ENCODE data around the gene PXMP4.

Gene PXMP4

GRCh38 chr20:33667676-33668465 is 52.2 kb downstream of the PXMP4 start:
- DNase-seq, result peak; percentile 33

GRCh38 chr20:33667245-33667675 is 52.9 kb downstream of the PXMP4 start:
- DNase-seq, result no peak

- peak; percentile 12 for DNase-seq
Measured at GRCh38 chr20:33666293-33667244, 53.5 kb downstream of the PXMP4 start, which contains the start of gene ACTL10. TSS of gene ACTL10 (plus strand) at chr20:33666943. CDS start at chr20:33667498, 555 bp downstream.

GRCh38 chr20:33664762-33665144 is 55.4 kb downstream of the PXMP4 start:
- DNase-seq, result no peak

DNA sequence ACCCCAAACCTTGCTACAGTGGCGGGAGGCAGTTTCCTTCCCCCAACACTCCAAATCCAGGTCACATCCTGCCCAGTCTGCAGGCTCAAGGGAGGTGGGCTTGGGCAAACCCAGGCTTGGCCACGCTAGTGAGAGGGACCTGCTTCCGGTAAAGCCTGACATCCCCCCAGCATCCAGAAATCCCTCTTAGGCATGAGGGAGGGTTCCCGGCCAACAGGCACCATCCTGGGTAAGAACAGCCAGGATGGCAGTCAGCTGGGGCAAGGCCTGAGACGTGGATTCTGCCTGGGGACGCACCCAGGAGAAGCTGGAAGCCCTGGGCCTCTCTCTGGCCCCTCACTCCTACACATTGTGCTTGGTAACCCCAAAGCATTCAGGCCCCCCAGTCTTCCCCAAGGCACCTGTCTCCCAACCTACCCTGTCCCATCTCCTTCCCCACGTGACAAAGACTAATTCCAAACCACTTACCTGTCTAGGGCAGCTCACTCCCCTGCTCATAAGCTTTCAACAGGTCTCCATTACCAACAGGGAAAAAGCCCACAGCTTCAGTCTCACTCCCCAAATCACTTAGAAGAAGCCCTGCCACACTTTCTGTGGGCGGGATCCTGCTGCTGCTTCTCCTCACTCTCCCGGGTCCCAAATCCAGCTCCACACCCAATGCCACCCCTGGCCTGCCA is 55.9 kb downstream of the PXMP4 start:
- no peak for DNase-seq

DNA sequence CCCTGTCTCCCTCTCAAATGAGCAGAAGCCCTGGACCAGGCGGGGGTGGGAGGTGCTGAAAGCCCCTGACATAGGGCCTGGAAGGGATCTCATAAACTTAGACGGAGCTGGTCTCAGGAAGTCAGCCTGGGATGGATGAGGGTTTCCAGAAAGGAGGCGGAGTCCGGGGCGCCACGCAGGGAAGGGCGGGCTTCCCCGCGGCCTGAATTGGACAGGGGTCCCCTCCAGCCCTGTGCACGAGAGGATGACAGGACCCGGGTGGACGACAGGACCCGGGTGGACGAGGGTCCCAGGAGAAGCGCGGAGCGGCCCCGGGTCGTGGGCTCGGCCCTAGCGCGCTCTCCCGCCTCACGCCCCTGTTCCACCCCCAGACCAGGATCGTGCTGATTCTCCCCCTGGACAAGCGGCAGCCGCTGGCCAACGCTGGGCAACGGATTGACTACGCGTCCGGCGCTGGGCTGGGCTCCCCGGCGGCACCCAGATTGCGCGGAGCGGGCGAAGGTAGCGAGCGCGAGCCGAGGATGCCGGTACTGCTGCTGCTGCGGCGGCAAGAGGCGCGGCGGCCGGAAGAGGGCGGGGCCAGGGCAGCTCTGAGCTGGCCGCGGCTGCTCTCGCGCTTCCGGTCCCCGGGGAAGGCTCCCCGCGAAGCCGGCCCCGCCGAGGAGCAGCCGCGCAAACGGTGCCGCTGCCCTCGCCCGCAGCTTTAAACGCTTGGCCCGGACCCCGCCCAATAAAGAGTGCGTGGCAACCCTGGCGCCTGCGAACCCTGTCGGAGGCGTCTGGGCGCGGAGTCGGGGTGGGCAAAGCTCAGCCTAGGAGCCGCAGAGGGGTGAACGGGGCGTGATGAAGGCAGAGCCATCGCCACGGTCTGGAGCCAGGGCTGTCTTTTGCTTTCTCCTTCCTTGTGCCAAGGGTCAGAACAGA is 56.7 kb downstream of the PXMP4 start:
- DNase-seq, result peak; percentile 54

GRCh38 chr20:33662172-33662571 is 57.9 kb downstream of the PXMP4 start, which contains the start of gene C20orf144:
TSS of gene C20orf144 (plus strand) at chr20:33662327. CDS start at chr20:33662346, 19 bp downstream.
- no peak for DNase-seq

GRCh38 chr20:33660685-33661058 is 59.4 kb downstream of the PXMP4 start:
- DNase-seq, result no peak

GRCh38 chr20:33660035-33660684 is 60.0 kb downstream of the PXMP4 start:
- no peak for DNase-seq

DNA sequence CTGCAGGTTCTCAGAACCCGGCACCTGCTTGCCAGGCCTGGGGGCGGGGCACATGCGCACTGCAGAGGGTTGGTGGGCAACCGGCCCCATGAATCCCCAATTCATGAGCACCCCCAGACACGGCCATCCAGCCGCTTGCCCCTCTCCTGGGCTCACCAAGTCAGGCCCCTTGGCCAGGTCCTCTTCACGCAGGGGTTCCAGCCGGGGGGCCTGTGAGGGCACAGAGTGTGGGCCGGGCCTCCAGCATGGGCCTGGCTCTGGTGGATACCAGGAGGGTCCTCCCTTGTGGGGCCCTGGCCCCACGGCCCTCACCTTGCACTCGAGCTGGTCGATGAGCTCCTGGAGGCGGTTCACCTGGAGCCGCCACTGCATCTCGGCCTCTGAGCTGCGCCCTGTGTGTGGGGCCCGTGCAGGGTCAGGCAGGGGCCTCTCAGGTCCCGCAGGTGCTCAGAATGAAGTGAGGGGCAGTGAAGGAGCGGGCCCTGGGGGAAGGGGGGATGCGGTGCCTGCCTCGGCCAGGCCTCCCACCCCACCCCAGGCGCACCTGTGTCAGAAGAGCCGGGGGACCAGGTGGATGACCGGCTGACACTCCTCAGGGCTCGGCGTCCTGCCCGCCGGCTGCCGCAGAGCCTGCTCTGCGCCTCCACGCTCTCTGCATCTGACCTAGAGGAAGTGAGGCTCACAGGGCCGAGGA is 60.6 kb downstream of the PXMP4 start:
- no peak for DNase-seq

GRCh38 chr20:33658929-33659328 is 61.2 kb downstream of the PXMP4 start:
- no peak for DNase-seq

GRCh38 chr20:33658510-33658909 is 61.6 kb downstream of the PXMP4 start:
- DNase-seq, result no peak

GRCh38 chr20:33657704-33658095 is 62.4 kb downstream of the PXMP4 start:
- no peak for DNase-seq

DNA sequence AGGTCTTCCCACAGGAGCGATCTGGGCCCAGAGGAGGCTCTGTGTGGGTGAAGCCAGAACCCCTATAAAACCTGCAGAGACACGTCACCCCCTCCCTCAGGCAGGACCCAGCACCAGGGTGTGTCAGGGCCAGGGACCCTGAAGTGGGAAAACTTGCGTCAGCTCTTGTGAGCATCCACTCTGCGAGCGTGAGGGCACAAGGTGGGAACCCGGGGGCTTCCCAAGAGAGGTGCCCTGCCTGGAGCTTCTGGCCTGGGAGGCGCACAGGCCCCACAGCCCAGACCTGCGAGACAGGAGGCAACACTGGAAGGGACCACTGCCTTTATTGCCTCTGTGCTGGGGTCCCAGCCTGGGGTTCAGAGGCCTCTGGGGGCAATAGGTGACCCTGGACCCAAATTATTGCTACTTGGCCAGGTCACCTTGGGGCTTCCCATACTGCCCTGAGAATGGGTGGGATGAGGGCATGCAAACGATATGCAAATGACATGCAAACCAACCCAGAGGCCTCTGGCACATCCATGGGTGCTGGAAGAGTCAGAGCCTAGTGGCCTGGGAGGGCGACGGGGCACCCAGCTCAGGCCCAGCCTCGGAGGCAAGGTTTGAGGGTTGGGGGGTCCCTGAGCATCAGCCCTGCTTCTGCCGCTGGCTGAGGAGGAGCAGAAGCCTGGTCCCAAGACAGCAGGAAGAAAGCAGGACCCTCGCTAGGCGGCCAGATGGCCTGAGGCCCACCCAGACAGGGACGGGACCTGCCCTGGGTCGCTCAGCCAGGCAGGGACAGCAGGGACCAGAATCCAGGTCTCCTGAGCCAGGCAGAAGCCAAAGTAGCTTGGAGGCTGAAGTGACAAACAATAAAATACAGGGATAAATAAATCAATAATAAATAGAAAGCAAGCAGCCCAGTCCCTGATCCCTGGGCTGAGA is 63.1 kb downstream of the PXMP4 start:
- DNase-seq, result no peak

- no peak for DNase-seq
Measured at GRCh38 chr20:33656010-33656782, 63.9 kb downstream of the PXMP4 start.

DNA sequence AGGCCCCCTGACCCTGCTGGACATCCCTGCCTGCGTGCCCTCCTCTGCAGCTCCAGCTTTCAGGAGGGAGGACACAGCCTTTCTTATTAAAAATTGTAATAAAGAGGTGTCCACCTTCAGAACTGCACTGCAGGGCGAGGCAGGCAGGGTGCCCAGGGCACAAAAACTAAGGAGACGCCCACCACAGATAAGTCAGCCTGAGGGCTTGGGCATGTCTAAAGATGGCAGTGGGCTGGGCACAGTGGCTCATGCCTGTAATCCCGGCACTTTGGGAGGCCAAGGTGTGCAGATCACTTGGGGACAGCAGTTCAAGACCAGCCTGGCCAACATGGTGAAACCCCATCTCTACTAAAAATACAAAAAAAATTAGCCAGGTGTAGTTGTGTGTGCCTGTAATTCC is 64.9 kb downstream of the PXMP4 start:
- no peak for DNase-seq

- no peak for DNase-seq
Measured at GRCh38 chr20:33654680-33655161, 65.4 kb downstream of the PXMP4 start.

- no peak for DNase-seq
Measured at GRCh38 chr20:33653900-33654596, 66.1 kb downstream of the PXMP4 start.
